Activated B cell treated with CpG ODN at 0.5 μM for 24 hours (primary cell): ENCODE data around the gene ERAL1. TPM values are rescaled to one million over a fixed set of nuclear protein-coding genes. Genes with fewer than 3 reads are reported as not detected.

Experiments
- ATAC-seq: fragments of 200-7000 bp; cut with Tn5 transposase; one replicate; pipeline ENCODE4 v1.10.0; 2021; ENCODE audit warnings: low read depth, mild to moderate bottlenecking, moderate library complexity
- CTCF ChIA-PET: fragments of 350-600 bp; sonication (Branson Sonifier 250); formaldehyde crosslinking; loops from one replicate; lab custom pipeline; 2021; ENCODE audit warnings: antibody characterized with exemption; lab: Charles Lee
- POLR2A ChIA-PET: fragments of 350-600 bp; sonication (Branson Sonifier 250); formaldehyde crosslinking; loops from one replicate; lab custom pipeline; 2021; ENCODE audit warnings: antibody characterized with exemption; lab: Charles Lee
- DNase-seq: peaks from one replicate; pipeline ENCODE4 v3.0.0; 2022
- H3K27ac Mint-ChIP-seq: one replicate; pipeline ENCODE4 v1.8.0; 2020; ENCODE audit warnings: mixed read lengths
- H3K27me3 Mint-ChIP-seq: one replicate; pipeline ENCODE4 v1.8.0; 2021; ENCODE audit warnings: mixed read lengths
- H3K36me3 Mint-ChIP-seq: one replicate; pipeline ENCODE4 v1.8.0; 2021; ENCODE audit warnings: low read depth, mixed read lengths
- H3K4me1 Mint-ChIP-seq: one replicate; pipeline ENCODE4 v1.8.0; 2021; ENCODE audit warnings: mixed read lengths
- H3K4me3 Mint-ChIP-seq: one replicate; pipeline ENCODE4 v1.8.0; 2020; ENCODE audit warnings: mild to moderate bottlenecking, mixed read lengths
- H3K9me3 Mint-ChIP-seq: one replicate; pipeline ENCODE4 v1.8.0; 2020; ENCODE audit warnings: mixed read lengths
- CTCF ChIP-seq: fragments of 200-600 bp; IDR thresholded peaks from one replicate; pipeline ENCODE4 v1.8.0; 2022; ENCODE audit warnings: antibody characterized with exemption, mild to moderate bottlenecking
- intact Hi-C: fragments of 100-400 bp; cut with micrococcal nuclease; formaldehyde crosslinking; loops from one replicate; pipeline ENCODE4 v1.15.1; 2024
- total RNA-seq: library from RNA; stranded (reverse); gene quantifications from 2 replicates; pipeline ENCODE4 v1.2.3, GENCODE V29; 2022

Gene ERAL1
- total RNA-seq, 1 donor from 2014 or later = 47.6 TPM

- Mint-ChIP-seq H3K36me3 (no peaks in the 10 kb centered on the region), H3K4me3 (no peak overlapping the region), H3K27me3 (no peaks in the 10 kb centered on the region), H3K9me3 (no peaks in the 10 kb centered on the region), H3K4me1 (peaks cover 3% of the 10 kb centered on the region), H3K27ac (no peak overlapping the region)
- ChIA-PET POLR2A (interaction anchor here (0.7 to 1.7 kb wide), 4 partner anchors 11 to 89 kb away, joined by 5 to 11 read pairs (median 6); partner anchors contain the start of gene FLOT2), CTCF (interaction anchor here (0.8 to 2.1 kb wide), 6 partner anchors 22 to 66 kb away, joined by 3 to 9 read pairs (median 4); no protein-coding TSS in a partner anchor)
- intact Hi-C loops = loop anchor here (2.0 kb wide), 1 partner anchor 68 kb away; no protein-coding TSS in a partner anchor
- ATAC-seq (no peak), DNase-seq (no peak)
- TF ChIP-seq CTCF = no peak
Measured at GRCh38 chr17:28849281-28849680, 5.5 kb upstream of the ERAL1 start.

GRCh38 chr17:28853295-28853694 lies 1.5 kb upstream of the ERAL1 start:
- Mint-ChIP-seq H3K36me3 (peaks cover 22% of the 10 kb centered on the region), H3K4me3 (no peak overlapping the region), H3K27ac (no peak overlapping the region), H3K9me3 (no peaks in the 10 kb centered on the region), H3K4me1 (peaks cover 25% of the 10 kb centered on the region), H3K27me3 (no peaks in the 10 kb centered on the region)
- no peak for DNase-seq
- POLR2A ChIA-PET = interaction anchor here (0.7 to 1.2 kb wide), 3 partner anchors 18 to 96 kb away, joined by 4 to 20 read pairs (median 11); no protein-coding TSS in a partner anchor
- CTCF ChIA-PET = no interaction called here
- intact Hi-C loops = no loop called here
- no peak for ATAC-seq
- no peak for TF ChIP-seq CTCF

GRCh38 chr17:28855336-28855679 lies 492 bp downstream of the ERAL1 start:
- intact Hi-C loops = no loop called here
- ChIA-PET POLR2A (interaction anchor here (0.6 to 2.5 kb wide), 9 partner anchors 10 to 144 kb away, joined by 3 to 13 read pairs (median 7); partner anchors contain the start of genes FAM222B, FLOT2 and RPL23A), CTCF (interaction anchor here (0.7 to 1.8 kb wide), 3 partner anchors 47 to 129 kb away, joined by 3 to 6 read pairs (median 5); no protein-coding TSS in a partner anchor)
- DNase-seq (no peak), ATAC-seq (no peak)
- Mint-ChIP-seq H3K4me3 (peak overlapping the region; percentile 89), H3K9me3 (no peaks in the 10 kb centered on the region), H3K36me3 (peaks cover 38% of the 10 kb centered on the region), H3K27me3 (no peaks in the 10 kb centered on the region), H3K27ac (peak overlapping the region; percentile 80), H3K4me1 (peaks cover 25% of the 10 kb centered on the region)
- no peak for TF ChIP-seq CTCF

- no peaks in the 10 kb centered on the region for H3K9me3 Mint-ChIP-seq
- intact Hi-C loops = no loop called here
- DNase-seq = no peak
- H3K27ac Mint-ChIP-seq = no peak overlapping the region
- CTCF ChIA-PET = interaction anchor here (1.7 to 1.8 kb wide), 2 partner anchors 46 to 129 kb away, joined by 5 to 6 read pairs; no protein-coding TSS in a partner anchor
- ATAC-seq = no peak
- TF ChIP-seq CTCF = no peak
- H3K27me3 Mint-ChIP-seq = no peaks in the 10 kb centered on the region
- H3K4me1 Mint-ChIP-seq = peaks cover 25% of the 10 kb centered on the region
- peaks cover 44% of the 10 kb centered on the region for H3K36me3 Mint-ChIP-seq
- POLR2A ChIA-PET = interaction anchor here (0.7 to 2.5 kb wide), 5 partner anchors 14 to 92 kb away, joined by 4 to 13 read pairs (median 11); partner anchors contain the start of genes FAM222B and FLOT2
- peak overlapping the region; percentile 89 for H3K4me3 Mint-ChIP-seq
Measured at GRCh38 chr17:28856028-28856574, 1.3 kb downstream of the ERAL1 start.
